ENCODE results near the gene EBF4. TPM values are rescaled to one million over a fixed set of nuclear protein-coding genes. Genes with fewer than 3 reads are reported as not detected.

Gene EBF4, protein sequence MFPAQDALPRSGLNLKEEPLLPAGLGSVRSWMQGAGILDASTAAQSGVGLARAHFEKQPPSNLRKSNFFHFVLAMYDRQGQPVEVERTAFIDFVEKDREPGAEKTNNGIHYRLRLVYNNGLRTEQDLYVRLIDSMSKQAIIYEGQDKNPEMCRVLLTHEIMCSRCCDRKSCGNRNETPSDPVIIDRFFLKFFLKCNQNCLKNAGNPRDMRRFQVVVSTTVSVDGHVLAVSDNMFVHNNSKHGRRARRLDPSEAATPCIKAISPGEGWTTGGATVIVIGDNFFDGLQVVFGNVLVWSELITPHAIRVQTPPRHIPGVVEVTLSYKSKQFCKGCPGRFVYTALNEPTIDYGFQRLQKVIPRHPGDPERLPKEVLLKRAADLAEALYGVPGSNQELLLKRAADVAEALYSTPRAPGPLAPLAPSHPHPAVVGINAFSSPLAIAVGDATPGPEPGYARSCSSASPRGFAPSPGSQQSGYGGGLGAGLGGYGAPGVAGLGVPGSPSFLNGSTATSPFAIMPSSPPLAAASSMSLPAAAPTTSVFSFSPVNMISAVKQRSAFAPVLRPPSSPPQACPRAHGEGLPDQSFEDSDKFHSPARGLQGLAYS
- total RNA-seq (2014; rRNA removed; shearing (Covaris generic)): 4.1 and 4.8 TPM in 2 replicates

DNA sequence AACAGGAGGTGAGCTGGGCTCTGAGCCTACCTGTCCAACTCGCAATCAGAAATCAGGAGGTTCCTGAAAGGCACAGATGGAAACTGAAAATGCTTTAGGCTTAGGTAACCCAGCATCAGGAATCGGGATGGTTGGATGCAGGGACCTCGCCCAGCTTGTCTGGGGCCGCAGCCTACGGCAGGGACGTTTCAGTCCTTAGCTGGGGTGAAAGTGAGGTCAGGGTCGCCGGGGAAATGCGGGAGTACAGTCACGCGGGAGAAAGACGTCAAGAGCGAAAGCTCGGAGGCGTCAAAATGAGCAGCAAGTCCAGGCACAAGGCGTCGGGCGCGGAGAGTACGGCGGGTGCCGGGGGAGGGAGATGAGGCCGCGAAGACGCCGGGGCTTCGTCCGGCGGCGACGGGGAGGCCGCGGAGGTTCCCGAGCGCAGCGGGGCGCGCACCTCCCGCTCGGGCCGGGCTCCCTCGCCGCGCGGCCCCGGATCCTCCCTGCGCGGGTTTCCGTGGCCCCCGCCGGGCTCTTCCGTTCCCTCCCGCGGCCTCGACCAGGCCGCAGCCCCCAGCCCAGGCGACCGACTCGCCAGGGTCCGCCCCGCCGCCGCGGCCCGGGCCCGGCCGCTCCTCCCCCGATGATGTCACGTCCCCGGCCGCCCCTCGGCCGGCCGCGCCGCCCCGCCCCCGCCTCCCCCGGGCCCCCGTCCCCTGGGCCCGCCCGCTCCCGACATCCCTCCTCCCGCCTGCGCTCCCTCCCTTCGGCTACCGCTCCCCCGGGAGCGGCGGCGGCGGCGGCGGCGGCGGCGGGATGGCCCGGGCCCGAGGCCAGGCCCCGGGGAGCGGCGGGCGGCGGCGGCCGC, at the start of gene EBF4:
Gene EBF4, plus strand, starts transcription at position 745 of the 850 bp plus-strand sequence. CDS start 866 bp downstream, outside the sequence.
- no peak for DNase-seq (ENCODE audit: low spot score)

DNA sequence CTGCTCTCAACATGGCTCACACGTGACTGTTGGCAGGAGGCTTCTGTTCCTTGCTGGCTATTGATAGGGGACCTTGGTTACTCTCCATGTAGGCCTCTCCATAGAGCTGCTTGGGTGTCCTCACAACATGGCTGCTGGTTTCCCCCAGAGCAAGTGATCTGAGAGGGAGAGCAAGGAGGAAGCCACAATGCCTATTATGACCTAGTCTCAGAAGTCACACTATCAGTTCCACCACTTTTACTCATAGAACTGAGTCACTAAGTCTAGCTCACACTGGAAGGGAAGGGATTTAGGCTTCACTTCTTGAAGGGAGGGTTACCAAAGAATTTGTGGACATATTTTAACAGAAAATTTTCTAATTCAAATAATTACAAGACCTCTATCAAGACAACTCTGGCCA, 48.9 kb upstream of the EBF4 start:
- DNase-seq (ENCODE audit: low spot score): no peak

GRCh38 chr20:2651772-2652723, 40.5 kb upstream of the EBF4 start, which contains the start of gene NOP56:
Gene NOP56, plus strand, starts transcription at chr20:2652632. Its CDS starts 29 bp downstream, at chr20:2652661.
- DNase-seq (ENCODE audit: low spot score): peak; percentile 78

GRCh38 chr20:2652724-2653555, 39.6 kb upstream of the EBF4 start:
- no peak for DNase-seq (ENCODE audit: low spot score)

DNA sequence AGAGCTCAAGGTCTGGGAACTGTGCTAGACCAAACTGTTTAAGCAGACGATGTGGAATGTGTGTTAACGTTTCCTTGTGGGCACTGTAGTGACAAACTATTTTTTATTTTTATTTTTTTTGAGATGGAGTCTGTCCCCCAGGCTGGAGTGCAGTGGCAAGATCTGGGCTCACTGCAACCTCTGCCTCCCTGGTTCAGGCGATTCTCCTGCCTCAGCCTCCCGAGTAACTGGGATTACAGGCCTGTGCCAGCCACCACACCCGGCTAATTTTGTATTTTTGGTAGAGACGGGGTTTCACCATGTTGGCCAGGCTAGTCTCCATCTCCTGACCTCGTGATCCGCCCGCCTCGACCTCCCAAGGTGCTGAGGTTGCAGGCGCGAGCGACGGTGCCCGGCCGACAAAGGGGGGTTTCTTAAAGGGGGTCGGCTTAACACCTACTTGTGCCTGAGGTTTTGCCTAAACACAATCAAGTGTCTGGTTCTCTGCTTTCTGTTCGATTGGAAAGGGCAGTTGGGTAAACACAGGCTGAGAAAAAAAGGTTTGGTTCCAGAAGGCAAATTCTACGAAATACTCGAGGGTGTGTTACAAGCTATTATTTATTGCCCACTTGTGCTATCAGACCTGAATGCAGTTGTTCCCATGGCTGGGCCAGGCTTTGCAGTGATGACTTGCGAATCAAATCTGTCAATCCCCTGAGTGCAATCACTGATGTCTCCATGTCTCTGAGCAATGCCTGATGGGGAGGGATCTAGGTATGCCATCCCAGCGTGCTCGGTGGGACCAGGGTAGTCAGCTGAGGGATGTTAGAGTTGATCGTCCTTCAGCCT, 38.8 kb upstream of the EBF4 start:
- DNase-seq (ENCODE audit: low spot score): no peak

DNA sequence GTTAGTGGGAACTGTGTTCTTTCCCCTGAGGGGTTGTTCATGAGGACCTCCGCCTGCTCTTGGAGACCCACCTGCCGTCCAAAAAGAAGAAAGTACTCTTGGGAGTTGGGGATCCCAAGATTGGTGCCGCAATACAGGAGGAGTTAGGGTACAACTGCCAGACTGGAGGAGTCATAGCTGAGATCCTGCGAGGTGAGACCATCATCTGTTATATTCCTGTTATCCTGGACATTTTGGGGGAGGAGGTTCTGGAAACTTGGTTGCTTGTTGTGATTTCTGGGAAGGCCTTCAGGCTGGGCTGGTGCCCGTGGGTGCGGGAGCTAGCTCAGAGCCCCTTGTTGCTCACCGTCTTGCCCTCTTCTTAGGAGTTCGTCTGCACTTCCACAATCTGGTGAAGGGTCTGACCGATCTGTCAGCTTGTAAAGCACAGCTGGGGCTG, 38.2 kb upstream of the EBF4 start:
- DNase-seq (ENCODE audit: low spot score): no peak

DNA sequence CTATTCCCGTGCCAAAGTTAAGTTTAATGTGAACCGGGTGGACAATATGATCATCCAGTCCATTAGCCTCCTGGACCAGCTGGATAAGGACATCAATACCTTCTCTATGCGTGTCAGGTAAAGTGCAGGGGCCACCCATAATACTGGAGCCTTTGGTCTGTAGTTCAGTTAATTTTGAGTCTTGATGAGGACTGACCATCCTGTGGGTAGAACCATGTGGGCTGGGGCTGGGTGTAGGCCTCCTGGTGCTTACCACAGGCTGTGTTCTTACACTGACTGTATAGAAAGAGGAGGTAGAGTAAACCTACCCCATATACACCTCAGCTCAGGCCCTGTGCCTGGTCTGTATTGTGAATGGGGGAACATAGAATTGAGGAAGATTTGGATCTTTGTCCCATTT, 37.7 kb upstream of the EBF4 start:
- DNase-seq (ENCODE audit: low spot score): no peak

GRCh38 chr20:2655331-2656116, 37.1 kb upstream of the EBF4 start:
- no peak for DNase-seq (ENCODE audit: low spot score)

GRCh38 chr20:2656471-2657117, 36.0 kb upstream of the EBF4 start:
- no peak for DNase-seq (ENCODE audit: low spot score)

DNA sequence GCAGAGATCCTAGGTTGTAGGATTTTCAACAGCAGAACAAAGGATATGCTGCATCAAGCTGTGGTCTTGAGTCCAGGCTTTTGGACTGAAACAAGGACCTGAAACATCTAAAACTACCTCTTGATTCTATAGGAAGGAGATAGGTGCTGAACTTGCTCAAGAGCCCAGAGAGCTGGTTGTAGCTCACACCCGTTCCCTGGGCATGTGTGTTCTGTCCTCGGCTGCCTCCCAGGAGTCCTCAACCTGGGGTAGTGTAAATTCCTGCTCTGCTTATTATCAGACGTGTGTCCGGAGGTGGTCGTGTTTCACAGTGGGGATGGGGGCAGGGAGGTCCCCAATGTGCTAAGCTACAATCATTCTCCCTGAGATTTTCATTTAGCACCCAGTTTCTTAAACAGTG, 35.3 kb upstream of the EBF4 start:
- no peak for DNase-seq (ENCODE audit: low spot score)

DNA sequence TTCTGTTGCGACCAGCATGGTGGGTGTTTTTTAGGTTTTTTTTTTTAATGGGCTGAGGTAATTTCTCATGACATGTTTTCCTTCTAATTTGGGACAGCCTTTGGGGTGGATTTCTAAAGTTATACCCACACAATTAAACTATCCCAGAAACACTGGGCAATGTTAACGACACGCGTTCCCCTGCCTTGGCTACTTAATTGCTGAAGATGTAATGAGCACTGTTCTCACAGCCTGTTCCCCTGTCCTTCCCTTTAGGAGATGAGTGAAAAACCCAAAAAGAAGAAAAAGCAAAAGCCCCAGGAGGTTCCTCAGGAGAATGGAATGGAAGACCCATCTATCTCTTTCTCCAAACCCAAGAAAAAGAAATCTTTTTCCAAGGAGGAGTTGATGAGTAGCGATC, 34.9 kb upstream of the EBF4 start:
- no peak for DNase-seq (ENCODE audit: low spot score)

- DNase-seq (ENCODE audit: low spot score): peak; percentile 21
These were observed 33.9 kb upstream of the EBF4 start for GRCh38 chr20:2658414-2659354.

DNA sequence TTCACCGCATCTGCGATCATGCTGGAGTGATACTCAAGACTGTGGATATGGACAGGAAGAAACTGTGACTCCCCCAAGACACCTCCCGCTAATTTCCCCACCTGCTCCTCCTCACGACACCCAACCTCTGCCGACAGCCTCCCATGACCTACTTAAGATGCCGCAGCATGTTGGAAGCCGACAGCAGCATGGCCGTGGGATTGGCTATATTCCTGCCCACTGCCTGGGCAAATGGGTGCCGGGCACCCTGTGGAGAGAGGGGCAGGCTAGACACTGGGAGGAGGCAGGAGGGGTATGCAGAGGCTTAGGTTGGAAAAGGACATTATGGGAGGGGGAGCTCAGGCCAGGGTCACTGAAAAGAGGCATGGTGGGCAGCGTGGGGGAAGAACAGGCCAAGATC, 33.0 kb upstream of the EBF4 start:
- no peak for DNase-seq (ENCODE audit: low spot score)

DNA sequence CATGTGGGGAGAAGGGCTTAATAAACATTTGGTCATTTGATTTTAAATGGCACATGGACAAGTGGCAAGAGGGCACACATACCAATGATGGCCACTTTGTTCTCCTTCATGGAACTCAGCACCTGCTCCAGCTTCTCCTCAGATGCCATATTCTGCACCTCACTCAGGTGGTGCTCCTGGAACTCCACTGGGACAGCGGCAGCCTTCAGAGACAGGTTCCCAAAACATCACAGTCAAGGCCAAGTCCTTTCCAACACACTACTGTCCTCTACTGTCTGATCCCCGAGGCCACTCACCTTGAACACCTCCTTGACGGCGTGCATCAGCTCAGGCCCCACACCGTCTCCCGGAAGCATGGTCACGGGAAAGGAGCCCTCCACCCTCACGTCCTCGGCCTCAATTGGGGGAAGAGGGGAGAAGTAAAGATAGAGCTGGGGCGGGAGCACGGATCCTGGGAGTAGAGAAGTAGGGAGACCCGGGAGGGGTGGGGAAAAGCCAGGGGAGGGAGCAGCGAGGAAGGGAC, 29.2 kb upstream of the EBF4 start:
- no peak for DNase-seq (ENCODE audit: low spot score)

GRCh38 chr20:2663887-2664719, 28.5 kb upstream of the EBF4 start, which contains the start of gene IDH3B:
Gene IDH3B, minus strand, starts transcription at chr20:2664216. Its CDS starts 28 bp downstream, at chr20:2664188.
- DNase-seq (ENCODE audit: low spot score): peak; percentile 90

Measured in H4 (cell line).